Ishikawa (cell line): ENCODE measurements around the gene POLR3E.

Source experiments
- CEBPB ChIP-seq: IDR thresholded peaks from 2 replicates; pipeline ENCODE4 v1.6.1; 2012
- CREB1 ChIP-seq: IDR thresholded peaks from 2 replicates; pipeline ENCODE4 v1.6.1; 2012; ENCODE audit warnings: low read depth
- EGR1 ChIP-seq: IDR thresholded peaks from 2 replicates; pipeline ENCODE4 v1.6.1; 2012
- EP300 ChIP-seq: IDR thresholded peaks from 2 replicates; pipeline ENCODE4 v1.6.1; 2012; ENCODE audit warnings: borderline replicate concordance
- FOXM1 ChIP-seq: IDR thresholded peaks from 2 replicates; pipeline ENCODE4 v1.6.1; 2012; ENCODE audit warnings: low read depth, borderline replicate concordance
- NFIC ChIP-seq: IDR thresholded peaks from 2 replicates; pipeline ENCODE4 v1.6.1; 2012
- RAD21 ChIP-seq: IDR thresholded peaks from 2 replicates; pipeline ENCODE4 v1.6.1; 2012; ENCODE audit warnings: low read depth
- TAF1 ChIP-seq: IDR thresholded peaks from 2 replicates; pipeline ENCODE4 v1.6.1; 2012; ENCODE audit warnings: low read depth, mild to moderate bottlenecking
- TCF12 ChIP-seq: IDR thresholded peaks from 2 replicates; pipeline ENCODE4 v1.6.1; 2012; ENCODE audit warnings: low read depth
- TEAD4 ChIP-seq: IDR thresholded peaks from 2 replicates; pipeline ENCODE4 v1.6.1; 2012
- YY1 ChIP-seq: IDR thresholded peaks from 2 replicates; pipeline ENCODE4 v1.6.1; 2012; ENCODE audit warnings: low read depth
- ZBTB7A ChIP-seq: IDR thresholded peaks from 2 replicates; pipeline ENCODE4 v1.6.1; 2012; ENCODE audit warnings: low read depth
- TF ChIP-seq, protein P1 (sequence below): IDR thresholded peaks from 2 replicates; pipeline ENCODE4 v1.6.1; 2012
- TF ChIP-seq, protein P2 (sequence below): IDR thresholded peaks from 2 replicates; pipeline ENCODE4 v1.6.1; 2012
- TF ChIP-seq, protein P3 (sequence below): IDR thresholded peaks from 2 replicates; pipeline ENCODE4 v1.6.1; 2012; ENCODE audit warnings: low read depth, mild to moderate bottlenecking

Gene POLR3E

DNA sequence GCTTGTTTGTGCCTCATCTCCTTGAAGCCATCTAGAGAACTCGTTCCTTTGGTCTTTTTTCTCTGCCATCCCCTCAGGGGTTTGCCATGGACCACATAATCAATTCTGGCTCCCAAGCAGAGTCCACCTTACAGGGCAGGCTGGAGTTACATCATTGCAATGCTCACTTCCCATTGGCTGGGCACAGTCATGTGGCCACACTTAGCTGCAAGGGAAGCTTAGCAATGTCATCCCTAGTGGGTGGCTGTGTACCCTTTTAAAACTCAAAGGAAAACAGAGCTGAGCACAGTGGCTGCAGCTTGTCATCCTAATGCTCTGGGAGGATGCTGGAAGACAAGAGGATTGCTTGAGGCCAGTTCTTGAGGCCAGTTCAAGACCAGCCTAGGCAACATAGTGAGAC is 41.9 kb upstream of the POLR3E start:
- TF ChIP-seq, protein P1, sequence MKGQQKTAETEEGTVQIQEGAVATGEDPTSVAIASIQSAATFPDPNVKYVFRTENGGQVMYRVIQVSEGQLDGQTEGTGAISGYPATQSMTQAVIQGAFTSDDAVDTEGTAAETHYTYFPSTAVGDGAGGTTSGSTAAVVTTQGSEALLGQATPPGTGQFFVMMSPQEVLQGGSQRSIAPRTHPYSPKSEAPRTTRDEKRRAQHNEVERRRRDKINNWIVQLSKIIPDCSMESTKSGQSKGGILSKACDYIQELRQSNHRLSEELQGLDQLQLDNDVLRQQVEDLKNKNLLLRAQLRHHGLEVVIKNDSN: peak; percentile 65
- TF ChIP-seq, protein P2, sequence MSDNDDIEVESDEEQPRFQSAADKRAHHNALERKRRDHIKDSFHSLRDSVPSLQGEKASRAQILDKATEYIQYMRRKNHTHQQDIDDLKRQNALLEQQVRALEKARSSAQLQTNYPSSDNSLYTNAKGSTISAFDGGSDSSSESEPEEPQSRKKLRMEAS: no peak
- TF ChIP-seq RAD21: no peak
- TF ChIP-seq TEAD4: no peak

DNA sequence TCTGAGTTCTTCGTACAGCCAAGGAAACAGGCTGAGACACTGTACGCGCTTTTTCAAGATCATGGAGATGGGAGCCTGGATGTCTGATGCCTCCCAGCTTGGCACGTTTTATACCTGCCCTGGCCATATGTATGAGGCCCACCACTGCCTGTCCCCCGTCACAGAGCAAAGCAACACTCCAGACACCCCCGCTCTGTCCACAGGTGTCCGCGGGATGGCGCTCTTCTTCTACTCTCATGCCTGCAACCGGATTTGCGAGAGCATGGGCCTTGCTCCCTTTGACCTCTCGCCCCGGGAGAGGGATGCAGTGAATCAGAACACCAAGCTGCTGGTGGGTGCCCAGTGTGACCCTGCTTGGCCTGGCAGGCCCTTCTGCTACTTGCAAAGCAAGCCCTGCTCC is 39.8 kb upstream of the POLR3E start:
- TF ChIP-seq TEAD4: no peak
- TF ChIP-seq, protein P1: no peak
- TF ChIP-seq TAF1: no peak
- no peak for TF ChIP-seq CEBPB
- TF ChIP-seq NFIC: no peak
- TF ChIP-seq EGR1: no peak
- no peak for TF ChIP-seq ZBTB7A
- no peak for TF ChIP-seq YY1
- no peak for TF ChIP-seq CREB1
- TF ChIP-seq, protein P2: no peak
- no peak for TF ChIP-seq FOXM1

DNA sequence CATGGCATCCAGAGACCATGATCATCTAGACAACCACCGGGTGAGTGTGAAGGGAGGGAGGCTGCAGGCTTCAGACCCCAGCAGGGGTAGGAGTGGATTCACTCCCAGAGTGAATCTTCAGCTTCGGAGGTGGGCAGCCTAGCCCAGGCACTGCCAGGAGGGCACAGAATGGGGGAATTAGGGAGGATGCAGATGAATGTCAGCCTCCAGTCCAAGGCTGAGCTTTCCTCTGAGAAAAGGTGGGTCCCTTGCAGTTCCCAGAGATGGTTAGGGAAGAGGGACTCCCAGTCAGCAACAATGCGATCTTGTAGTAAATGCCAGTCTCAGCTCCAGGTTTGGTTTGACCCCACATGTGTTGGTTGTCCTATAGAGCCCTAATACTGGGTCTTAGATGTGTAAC is 36.7 kb upstream of the POLR3E start:
- TF ChIP-seq RAD21 (no peak), YY1 (no peak)

DNA sequence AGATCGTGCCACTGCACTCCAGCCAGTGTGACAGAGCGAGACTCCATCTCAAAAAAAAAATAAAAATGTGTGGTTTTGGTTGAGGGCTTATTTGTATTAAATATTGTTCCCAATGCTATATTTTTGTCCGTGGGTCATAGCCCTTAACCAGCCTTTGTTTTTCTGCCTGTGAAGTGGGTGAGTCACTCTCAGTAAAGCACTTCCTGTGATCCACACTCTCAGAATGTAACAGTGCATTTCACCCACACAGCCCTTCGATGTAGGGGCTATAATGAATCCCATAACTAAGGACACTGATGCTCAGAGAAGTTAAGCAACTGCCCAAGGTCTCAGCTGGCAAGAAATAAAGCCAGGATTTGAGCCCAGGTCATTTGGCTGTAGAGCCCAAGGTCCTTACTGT is 34.7 kb upstream of the POLR3E start:
- no peak for TF ChIP-seq FOXM1
- TF ChIP-seq NFIC: no peak

DNA sequence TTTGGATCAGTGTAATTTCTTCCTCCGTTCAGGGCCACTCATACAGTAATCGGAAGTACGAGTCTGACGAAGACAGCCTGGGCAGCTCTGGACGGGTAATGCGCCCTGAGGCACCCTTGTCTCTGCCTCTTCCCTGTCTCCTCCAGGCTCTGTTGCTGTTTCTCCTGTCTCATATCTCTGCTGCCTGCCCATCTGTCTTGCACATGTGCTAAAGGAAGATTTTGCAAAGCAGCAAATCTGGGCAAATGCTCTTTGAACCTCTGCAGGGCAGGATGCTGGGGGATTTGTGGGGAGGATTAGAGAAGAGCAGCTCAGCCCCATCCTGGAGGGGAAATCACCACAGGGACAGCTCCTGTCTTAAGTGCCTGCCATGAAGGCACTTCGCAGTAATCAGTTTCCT is 32.4 kb upstream of the POLR3E start:
- TF ChIP-seq EGR1 (no peak), TEAD4 (no peak), YY1 (no peak), TCF12 (no peak), EP300 (no peak), CREB1 (no peak), NFIC (no peak), CEBPB (no peak), RAD21 (no peak)
- TF ChIP-seq, protein P1: no peak
- TF ChIP-seq, protein P2: no peak
- TF ChIP-seq, protein P3, sequence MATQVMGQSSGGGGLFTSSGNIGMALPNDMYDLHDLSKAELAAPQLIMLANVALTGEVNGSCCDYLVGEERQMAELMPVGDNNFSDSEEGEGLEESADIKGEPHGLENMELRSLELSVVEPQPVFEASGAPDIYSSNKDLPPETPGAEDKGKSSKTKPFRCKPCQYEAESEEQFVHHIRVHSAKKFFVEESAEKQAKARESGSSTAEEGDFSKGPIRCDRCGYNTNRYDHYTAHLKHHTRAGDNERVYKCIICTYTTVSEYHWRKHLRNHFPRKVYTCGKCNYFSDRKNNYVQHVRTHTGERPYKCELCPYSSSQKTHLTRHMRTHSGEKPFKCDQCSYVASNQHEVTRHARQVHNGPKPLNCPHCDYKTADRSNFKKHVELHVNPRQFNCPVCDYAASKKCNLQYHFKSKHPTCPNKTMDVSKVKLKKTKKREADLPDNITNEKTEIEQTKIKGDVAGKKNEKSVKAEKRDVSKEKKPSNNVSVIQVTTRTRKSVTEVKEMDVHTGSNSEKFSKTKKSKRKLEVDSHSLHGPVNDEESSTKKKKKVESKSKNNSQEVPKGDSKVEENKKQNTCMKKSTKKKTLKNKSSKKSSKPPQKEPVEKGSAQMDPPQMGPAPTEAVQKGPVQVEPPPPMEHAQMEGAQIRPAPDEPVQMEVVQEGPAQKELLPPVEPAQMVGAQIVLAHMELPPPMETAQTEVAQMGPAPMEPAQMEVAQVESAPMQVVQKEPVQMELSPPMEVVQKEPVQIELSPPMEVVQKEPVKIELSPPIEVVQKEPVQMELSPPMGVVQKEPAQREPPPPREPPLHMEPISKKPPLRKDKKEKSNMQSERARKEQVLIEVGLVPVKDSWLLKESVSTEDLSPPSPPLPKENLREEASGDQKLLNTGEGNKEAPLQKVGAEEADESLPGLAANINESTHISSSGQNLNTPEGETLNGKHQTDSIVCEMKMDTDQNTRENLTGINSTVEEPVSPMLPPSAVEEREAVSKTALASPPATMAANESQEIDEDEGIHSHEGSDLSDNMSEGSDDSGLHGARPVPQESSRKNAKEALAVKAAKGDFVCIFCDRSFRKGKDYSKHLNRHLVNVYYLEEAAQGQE: no peak

DNA sequence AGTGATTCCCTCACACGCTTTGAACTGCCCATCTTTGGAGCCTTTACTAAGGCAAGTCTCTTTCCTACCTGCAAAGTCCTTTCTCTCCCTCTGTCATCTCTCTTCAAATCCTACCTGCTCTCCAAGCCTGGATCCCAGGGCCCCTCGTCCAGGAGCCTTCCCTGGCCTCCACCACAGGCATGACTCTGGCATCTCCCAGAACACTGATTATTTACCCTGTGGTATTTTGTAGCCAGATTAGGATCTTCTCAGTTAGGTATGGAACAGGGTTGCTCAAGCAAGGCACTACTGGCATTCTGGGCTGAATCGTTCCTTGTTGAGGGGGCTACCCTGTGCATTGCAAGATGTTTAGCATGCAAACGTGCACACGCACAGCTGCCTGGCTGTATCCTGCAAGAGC is 31.9 kb upstream of the POLR3E start:
- TF ChIP-seq ZBTB7A (no peak), EP300 (no peak), EGR1 (no peak), YY1 (no peak), FOXM1 (no peak), TAF1 (no peak), TEAD4 (no peak), CREB1 (no peak), RAD21 (no peak), NFIC (no peak), TCF12 (no peak)
- TF ChIP-seq, protein P3: no peak
- TF ChIP-seq, protein P2: no peak
- TF ChIP-seq, protein P1: no peak
